Measurements from ENCODE around the gene TMEM151B.

Gene TMEM151B

DNA sequence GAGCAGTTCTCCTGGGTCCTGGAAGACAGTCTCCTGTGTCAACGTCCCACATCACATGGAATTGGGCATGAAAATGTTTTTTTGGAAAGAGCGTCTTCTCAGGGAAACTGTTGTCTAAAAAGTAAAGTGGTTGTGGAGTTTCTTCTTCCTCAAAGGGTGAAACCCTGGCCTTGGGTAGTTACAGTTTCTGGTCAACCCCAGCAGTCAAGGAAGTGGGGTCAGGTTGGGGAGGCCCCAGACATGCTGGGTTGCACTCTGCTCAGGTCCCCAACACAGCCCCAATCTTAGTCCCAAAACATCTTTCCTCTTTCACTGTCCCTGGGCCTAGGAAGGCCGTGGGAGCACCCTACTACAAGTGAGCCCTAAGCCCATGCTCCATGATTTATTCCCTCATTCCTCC is 3.9 kb upstream of the TMEM151B start:
- TF ChIP-seq, protein P1, sequence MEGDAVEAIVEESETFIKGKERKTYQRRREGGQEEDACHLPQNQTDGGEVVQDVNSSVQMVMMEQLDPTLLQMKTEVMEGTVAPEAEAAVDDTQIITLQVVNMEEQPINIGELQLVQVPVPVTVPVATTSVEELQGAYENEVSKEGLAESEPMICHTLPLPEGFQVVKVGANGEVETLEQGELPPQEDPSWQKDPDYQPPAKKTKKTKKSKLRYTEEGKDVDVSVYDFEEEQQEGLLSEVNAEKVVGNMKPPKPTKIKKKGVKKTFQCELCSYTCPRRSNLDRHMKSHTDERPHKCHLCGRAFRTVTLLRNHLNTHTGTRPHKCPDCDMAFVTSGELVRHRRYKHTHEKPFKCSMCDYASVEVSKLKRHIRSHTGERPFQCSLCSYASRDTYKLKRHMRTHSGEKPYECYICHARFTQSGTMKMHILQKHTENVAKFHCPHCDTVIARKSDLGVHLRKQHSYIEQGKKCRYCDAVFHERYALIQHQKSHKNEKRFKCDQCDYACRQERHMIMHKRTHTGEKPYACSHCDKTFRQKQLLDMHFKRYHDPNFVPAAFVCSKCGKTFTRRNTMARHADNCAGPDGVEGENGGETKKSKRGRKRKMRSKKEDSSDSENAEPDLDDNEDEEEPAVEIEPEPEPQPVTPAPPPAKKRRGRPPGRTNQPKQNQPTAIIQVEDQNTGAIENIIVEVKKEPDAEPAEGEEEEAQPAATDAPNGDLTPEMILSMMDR (IDR thresholded peaks at IDR 0.05): no peak

DNA sequence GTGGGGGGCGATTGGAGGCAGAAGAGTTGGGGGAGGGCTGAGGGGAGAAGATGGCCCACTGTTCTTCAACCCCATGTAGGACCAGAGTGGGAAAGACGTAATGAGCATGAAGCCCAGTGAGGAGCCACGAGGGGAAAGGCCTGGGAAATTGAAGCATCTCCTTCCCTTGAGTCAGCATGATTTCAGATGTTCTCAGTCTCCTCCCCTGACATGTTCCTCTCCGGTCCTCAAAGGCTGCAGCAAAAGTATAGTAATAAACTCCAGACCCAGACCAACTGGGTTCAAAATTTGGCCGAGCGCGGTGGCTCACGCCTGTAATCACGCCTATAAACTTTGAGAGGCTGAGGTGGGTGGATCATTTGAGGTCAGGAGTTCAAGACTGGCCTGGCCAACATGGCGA is 3.0 kb upstream of the TMEM151B start:
- TF ChIP-seq, protein P1 (IDR thresholded peaks at IDR 0.05): no peak

DNA sequence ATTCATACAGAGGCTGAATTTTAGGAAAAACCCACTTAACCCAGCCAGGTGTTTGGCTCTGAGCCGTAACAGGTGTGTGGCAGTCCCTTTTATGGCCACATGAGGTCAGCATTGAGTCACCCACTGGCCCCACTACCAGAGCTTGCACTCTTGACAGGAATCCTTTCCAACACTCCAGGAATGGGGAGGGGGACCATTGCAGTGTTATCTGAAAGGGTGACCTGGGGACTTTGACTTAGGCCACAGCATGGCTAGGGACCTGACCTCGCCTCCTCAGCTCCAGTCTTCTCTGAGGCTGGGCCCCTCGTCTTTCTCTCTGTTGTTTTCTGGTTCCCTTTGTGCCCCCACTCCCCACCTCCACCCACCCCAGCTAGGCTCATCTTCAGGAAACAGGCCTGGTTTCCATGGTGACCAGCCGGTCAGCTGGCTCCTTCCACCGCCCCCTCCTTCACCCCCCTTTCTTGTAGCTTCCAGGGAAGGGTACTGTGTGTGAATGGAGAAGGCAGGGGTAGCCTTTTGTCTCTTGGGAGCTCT is 2.1 kb upstream of the TMEM151B start:
- TF ChIP-seq, protein P1 (IDR thresholded peaks at IDR 0.05): peak; percentile 84

DNA sequence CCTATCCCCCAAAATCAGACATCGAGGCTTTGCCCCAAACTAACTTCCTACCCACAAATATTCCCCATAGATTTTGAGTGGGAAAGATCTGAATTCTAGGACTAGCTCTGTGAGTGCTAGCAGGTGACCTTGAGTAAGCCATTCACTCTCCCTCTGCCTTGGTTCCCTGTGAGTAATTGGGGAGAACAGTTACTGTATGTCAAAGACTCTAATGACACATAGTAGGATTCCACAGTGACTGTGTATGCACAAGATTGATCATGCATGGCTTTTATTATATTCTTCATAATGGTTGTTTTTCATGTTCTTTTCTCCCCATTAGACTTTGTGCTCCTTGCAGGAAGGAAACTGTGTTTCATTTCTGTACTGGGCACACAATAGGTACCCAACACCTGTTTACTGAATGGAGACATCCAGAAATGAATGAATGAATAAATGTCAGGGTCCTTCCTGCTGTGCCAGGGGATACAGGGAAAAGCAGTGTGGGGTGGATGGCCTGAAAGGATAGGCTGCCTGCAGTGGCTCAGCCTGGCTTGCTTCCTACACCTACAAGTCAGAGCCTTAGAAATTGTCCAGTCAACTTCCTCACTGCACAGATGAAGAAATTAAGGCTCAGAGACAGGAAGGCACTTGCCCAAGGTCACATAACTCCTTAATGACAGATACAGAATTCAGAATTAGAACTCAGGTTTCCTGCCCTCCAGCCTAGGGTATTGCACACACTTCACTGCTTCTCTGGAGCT is 901 bp upstream of the TMEM151B start:
- TF ChIP-seq, protein P1 (IDR thresholded peaks at IDR 0.05): no peak

DNA sequence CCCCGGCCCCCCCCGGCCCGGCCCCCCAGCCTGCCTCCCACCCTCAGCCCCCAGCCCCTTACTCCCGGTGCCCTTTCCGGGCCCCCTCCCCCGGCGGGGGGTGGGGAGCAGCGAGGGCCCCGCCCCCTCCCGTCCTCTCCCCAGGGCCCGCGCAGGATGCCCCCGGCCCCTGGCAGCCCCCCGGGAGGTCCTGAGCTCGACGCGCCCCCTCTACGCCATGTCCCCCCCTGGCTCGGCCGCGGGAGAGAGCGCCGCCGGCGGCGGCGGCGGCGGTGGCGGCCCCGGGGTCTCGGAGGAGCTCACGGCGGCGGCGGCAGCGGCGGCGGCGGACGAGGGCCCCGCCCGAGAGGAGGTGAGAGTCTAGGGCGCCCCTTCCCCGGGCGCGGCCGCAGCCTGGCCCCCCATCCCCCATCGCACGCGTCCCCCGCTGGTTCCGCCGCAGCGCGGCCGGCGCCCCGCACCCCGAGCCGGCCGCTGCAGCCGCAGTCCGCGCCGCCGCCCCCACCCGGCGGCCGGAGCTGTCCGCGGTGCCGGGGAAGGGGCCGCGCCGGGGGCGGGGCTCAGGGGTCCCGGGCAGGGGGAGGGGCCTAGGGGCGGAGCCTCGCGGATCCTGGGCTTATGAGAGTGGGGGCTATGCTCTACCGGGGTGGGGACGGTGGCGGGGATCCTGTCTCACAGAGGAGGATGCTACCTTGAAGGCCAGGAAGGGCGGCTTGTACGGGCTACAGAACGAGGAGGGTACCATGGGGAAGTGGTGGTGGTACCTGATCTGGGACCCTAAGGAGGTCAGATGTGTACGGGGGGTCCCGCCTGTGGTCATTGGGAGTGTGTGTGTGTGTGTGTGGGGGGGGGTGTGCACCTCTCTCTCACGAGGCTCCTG is 516 bp downstream of the TMEM151B start:
- TF ChIP-seq, protein P1 (IDR thresholded peaks at IDR 0.05): no peak

DNA sequence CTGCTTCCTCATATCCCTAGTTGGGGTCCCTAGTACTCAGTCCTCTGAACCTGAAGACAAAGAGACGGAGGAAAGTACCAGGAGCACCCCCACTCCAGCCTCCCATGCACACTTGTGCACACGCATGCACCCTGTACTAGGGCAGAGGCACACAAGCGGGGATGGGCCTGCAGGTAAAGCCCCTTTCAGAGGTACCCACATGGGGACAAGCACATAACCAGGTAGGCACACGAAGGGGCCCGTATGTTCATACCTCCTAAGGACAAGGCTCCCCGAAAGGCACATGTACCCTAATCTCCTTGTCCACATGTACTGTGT is 1.1 kb downstream of the TMEM151B start:
- TF ChIP-seq, protein P1 (IDR thresholded peaks at IDR 0.05): no peak

DNA sequence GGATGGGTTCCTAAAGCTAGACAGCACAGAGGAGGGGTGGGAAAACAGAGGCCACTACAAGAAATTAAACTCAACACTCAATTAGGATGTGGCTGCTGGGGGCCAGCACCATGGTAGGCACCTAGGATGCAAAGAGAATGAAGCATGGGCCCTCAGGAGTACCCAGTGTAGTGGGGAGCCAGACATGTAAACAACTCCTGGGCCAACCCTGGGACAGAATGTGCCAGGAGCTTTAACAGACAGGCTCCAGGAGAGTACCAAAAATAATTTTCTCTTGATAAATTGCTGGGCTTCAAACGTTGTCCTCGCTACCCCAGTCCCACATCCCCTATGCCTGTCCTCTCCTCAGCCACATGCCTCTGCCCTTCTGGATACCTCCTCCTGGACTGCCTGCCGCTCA is 1.7 kb downstream of the TMEM151B start:
- TF ChIP-seq, protein P1 (IDR thresholded peaks at IDR 0.05): no peak
